H1 (cell line): ENCODE results near the gene DVL3. TPM values are rescaled to one million over a fixed set of nuclear protein-coding genes. Genes with fewer than 3 reads are reported as not detected.

Source experiments
- CTCF ChIA-PET: fragments of 300-600 bp; sonication (Branson Sonifier 250); formaldehyde crosslinking; loops from one replicate; lab custom pipeline; 2021; ENCODE audit not compliant: partially characterized antibody; lab: Charles Lee
- POLR2A ChIA-PET: fragments of 300-600 bp; sonication (Branson Sonifier 250); formaldehyde crosslinking; loops from one replicate; lab custom pipeline; 2021; ENCODE audit warnings: inconsistent platforms; ENCODE audit not compliant: partially characterized antibody; lab: Charles Lee
- DNase-seq, 2 experiments: peaks; one replicate each; pipeline versions ENCODE4 v3.0.0 to v3.0.0-alpha.2; 2010 to 2022; ENCODE audit warnings: low spot score in 2 of 2, low read depth in 1 of 2, mixed read lengths in 1 of 2
- FAIRE-seq: peaks from 2 replicates; lab custom pipeline; 2011; peaks lifted over from hg19 to GRCh38; lab: Jason Lieb, UNC
- H2AFZ ChIP-seq: 2 replicates; pipeline ENCODE4 v1.8.1; 2012; ENCODE audit warnings: low read length, inconsistent platforms
- H2AK5ac ChIP-seq: 2 replicates; pipeline ENCODE4 v1.6.1; 2013; ENCODE audit warnings: low read depth, low read length
- H2BK120ac ChIP-seq: replicated peaks from 2 replicates; pipeline ENCODE3; 2013; ENCODE audit warnings: low read depth, low read length, inconsistent platforms
- H2BK12ac ChIP-seq: 2 replicates; pipeline ENCODE4 v1.6.1; 2013; ENCODE audit warnings: low read depth, low read length
- H2BK15ac ChIP-seq: 2 replicates; pipeline ENCODE4 v1.6.1; 2013; ENCODE audit warnings: low read length
- H2BK20ac ChIP-seq: 2 replicates; pipeline ENCODE4 v1.6.1; 2013; ENCODE audit warnings: low read length
- H2BK5ac ChIP-seq: 2 replicates; pipeline ENCODE4 v1.6.1; 2013; ENCODE audit warnings: low read depth, low read length
- H3K14ac ChIP-seq: 2 replicates; pipeline ENCODE4 v1.6.1; 2013; ENCODE audit warnings: inconsistent platforms; ENCODE audit not compliant: insufficient read length
- H3K18ac ChIP-seq: 2 replicates; pipeline ENCODE4 v1.6.1; 2013; ENCODE audit warnings: low read length; ENCODE audit errors: extremely low read depth
- H3K23ac ChIP-seq: 2 replicates; pipeline ENCODE4 v1.6.1; 2013; ENCODE audit warnings: inconsistent platforms; ENCODE audit not compliant: insufficient read length
- H3K23me2 ChIP-seq: 2 replicates; pipeline ENCODE4 v1.6.1; 2013; ENCODE audit warnings: low read depth, low read length
- H3K27ac ChIP-seq: 2 replicates; pipeline ENCODE4 v1.6.1; 2011; ENCODE audit warnings: low read depth, low read length, inconsistent platforms
- H3K27me3 ChIP-seq, 4 experiments: replicated peaks in 1 of 4; 1 replicate in 1 of 4; 2 replicates in 3 of 4; pipeline versions ENCODE4 v1.6.1 to v1.8.1; 2011 to 2013; ENCODE audit warnings: low read length in 3 of 4, mild to moderate bottlenecking in 3 of 4, inconsistent platforms in 2 of 4, mixed read lengths in 2 of 4, moderate library complexity in 1 of 4; ENCODE audit not compliant: control insufficient read depth in 3 of 4, insufficient read depth in 3 of 4; ENCODE audit errors: extremely low read depth in 1 of 4
- H3K36me3 ChIP-seq, 4 experiments: 2 replicates each; pipeline versions ENCODE4 v1.6.1 to v1.8.1; 2011 to 2013; ENCODE audit warnings: mild to moderate bottlenecking in 4 of 4, low read length in 3 of 4, moderate library complexity in 2 of 4, control low read depth in 1 of 4, inconsistent platforms in 1 of 4; ENCODE audit not compliant: insufficient read depth in 4 of 4, control insufficient read depth in 2 of 4
- H3K4ac ChIP-seq: replicated peaks from 2 replicates; pipeline ENCODE3; 2013; ENCODE audit warnings: low read length, low read depth, mixed read lengths, inconsistent platforms; ENCODE audit not compliant: insufficient read length
- H3K4me1 ChIP-seq, 4 experiments: replicated peaks in 1 of 4; 1 replicate in 1 of 4; 2 replicates in 3 of 4; pipeline versions ENCODE4 v1.6.1 to v1.8.1; 2011 to 2013; ENCODE audit warnings: low read length in 3 of 4, inconsistent platforms in 2 of 4, mixed read lengths in 1 of 4; ENCODE audit not compliant: insufficient read depth in 4 of 4, control insufficient read depth in 3 of 4
- H3K4me2 ChIP-seq, 2 experiments: 2 replicates each; pipeline versions ENCODE4 v1.6.1 to v1.8.1; 2011 to 2013; ENCODE audit warnings: low read depth in 2 of 2, low read length in 2 of 2, control low read depth in 1 of 2, inconsistent platforms in 1 of 2, mild to moderate bottlenecking in 1 of 2; ENCODE audit not compliant: insufficient read depth in 1 of 2
- H3K4me3 ChIP-seq, 4 experiments: fragments of 200-600, 300-600 bp in 1 of 4; sonication (generic), shearing (Covaris generic), sonication (Bioruptor Twin) in 1 of 4; 2 replicates each; pipeline versions ENCODE4 v1.5.1 to v1.8.1; 2011 to 2016; ENCODE audit warnings: low read length in 4 of 4, low read depth in 3 of 4, control low read depth in 2 of 4, inconsistent platforms in 2 of 4, mild to moderate bottlenecking in 2 of 4, mixed read lengths in 1 of 4, moderate library complexity in 1 of 4; ENCODE audit not compliant: insufficient read depth in 2 of 4; ENCODE audit errors: extremely low read depth in 1 of 4
- H3K56ac ChIP-seq: replicated peaks from 2 replicates; pipeline ENCODE3; 2013; ENCODE audit warnings: low read depth, mild to moderate bottlenecking, mixed read lengths, low read length, inconsistent platforms; ENCODE audit not compliant: insufficient read length
- H3K79me1 ChIP-seq: 2 replicates; pipeline ENCODE4 v1.6.1; 2013; ENCODE audit warnings: low read depth, low read length, control low read depth
- H3K79me2 ChIP-seq, 2 experiments: 2 replicates each; pipeline versions ENCODE4 v1.6.1 to v1.8.1; 2012 to 2013; ENCODE audit warnings: low read length in 2 of 2, mild to moderate bottlenecking in 2 of 2, inconsistent platforms in 1 of 2; ENCODE audit not compliant: insufficient read depth in 2 of 2, control insufficient read depth in 1 of 2
- H3K9ac ChIP-seq, 4 experiments: replicated peaks in 1 of 4; 1 replicate in 1 of 4; 2 replicates in 3 of 4; pipeline versions ENCODE4 v1.6.1 to v1.8.1; 2011 to 2013; ENCODE audit warnings: low read depth in 3 of 4, low read length in 3 of 4, control low read depth in 2 of 4, mild to moderate bottlenecking in 2 of 4, moderate library complexity in 2 of 4, inconsistent platforms in 1 of 4; ENCODE audit errors: extremely low read depth in 1 of 4
- H3K9me3 ChIP-seq, 2 experiments: 2 replicates each; pipeline versions ENCODE4 v1.6.1 to v1.8.1; 2012 to 2013; ENCODE audit warnings: mild to moderate bottlenecking in 2 of 2, moderate library complexity in 2 of 2, control low read depth in 1 of 2, inconsistent platforms in 1 of 2, low read depth in 1 of 2, low read length in 1 of 2, mixed read lengths in 1 of 2; ENCODE audit not compliant: insufficient read depth in 2 of 2
- H4K20me1 ChIP-seq, 2 experiments: replicated peaks in 1 of 2; 2 replicates each; pipeline versions ENCODE3 to v1.8.1; 2011 to 2013; ENCODE audit warnings: inconsistent platforms in 2 of 2, low read length in 2 of 2, mild to moderate bottlenecking in 1 of 2; ENCODE audit not compliant: insufficient read depth in 2 of 2, control insufficient read depth in 1 of 2
- H4K5ac ChIP-seq: 2 replicates; pipeline ENCODE4 v1.6.1; 2013; ENCODE audit warnings: low read length, low read depth, mixed read lengths, inconsistent platforms; ENCODE audit not compliant: insufficient read length
- H4K8ac ChIP-seq: 2 replicates; pipeline ENCODE4 v1.8.0; 2013; ENCODE audit warnings: mild to moderate bottlenecking, moderate library complexity, low read length, inconsistent platforms; ENCODE audit not compliant: insufficient read depth; ENCODE audit errors: extremely low read depth
- H4K91ac ChIP-seq: replicated peaks from 2 replicates; pipeline ENCODE3; 2013; ENCODE audit warnings: low read length, mixed read lengths, inconsistent platforms; ENCODE audit not compliant: insufficient read length
- EGR1 ChIP-seq: IDR thresholded peaks from 2 replicates; pipeline ENCODE4 v1.6.1; 2011; ENCODE audit warnings: low read depth, low read length, borderline replicate concordance
- EZH2 ChIP-seq: fragments of 200-600 bp; sonication (generic); IDR thresholded peaks from 2 replicates; pipeline ENCODE4 v1.7.1; 2012; ENCODE audit warnings: low read depth, mild to moderate bottlenecking, moderate library complexity, low read length, inconsistent platforms; ENCODE audit not compliant: severe bottlenecking
- GTF2F1 ChIP-seq: IDR thresholded peaks from 2 replicates; pipeline ENCODE4 v1.6.1; 2012; ENCODE audit warnings: low read depth, low read length, improper control_type of control experiment, borderline replicate concordance
- POLR2AphosphoS5 ChIP-seq: IDR thresholded peaks from 2 replicates; pipeline ENCODE4 v1.6.1; 2011; ENCODE audit warnings: low read depth, low read length
- RFX5 ChIP-seq: IDR thresholded peaks from 2 replicates; pipeline ENCODE4 v1.6.1; 2011; ENCODE audit warnings: low read depth, low read length, improper control_type of control experiment, borderline replicate concordance
- RXRA ChIP-seq: IDR thresholded peaks from 2 replicates; pipeline ENCODE4 v1.6.1; 2011; ENCODE audit warnings: low read depth, mild to moderate bottlenecking, low read length, moderate library complexity; ENCODE audit not compliant: insufficient read depth
- SAP30 ChIP-seq: fragments of 300-600 bp; sonication (generic); IDR thresholded peaks from 2 replicates; pipeline ENCODE4 v1.7.1; 2012; ENCODE audit warnings: low read length, moderate library complexity, mild to moderate bottlenecking, inconsistent platforms; ENCODE audit not compliant: insufficient read depth, insufficient replicate concordance
- SUZ12 ChIP-seq: fragments of 200-600 bp; sonication (generic); IDR thresholded peaks from 2 replicates; pipeline ENCODE4 v1.6.1; 2012; ENCODE audit warnings: mild to moderate bottlenecking, inconsistent platforms, low read length, moderate library complexity, mixed read lengths
- TBP ChIP-seq: IDR thresholded peaks from 2 replicates; pipeline ENCODE4 v1.6.1; 2011; ENCODE audit warnings: low read depth, low read length, improper control_type of control experiment
- ZNF274 ChIP-seq: IDR thresholded peaks from 2 replicates; pipeline ENCODE4 v1.7.0; 2012; ENCODE audit warnings: low read length, borderline replicate concordance; ENCODE audit errors: extremely low read depth
- WGBS, 2 experiments: shearing (Covaris generic) in 1 of 2; methylation state at CpG; one replicate each; pipeline versions ENCODE4 v1.1.6 to v1.1.7; 2013 to 2015; ENCODE audit warnings: low lambda C conversion rate in 2 of 2, mixed read lengths in 2 of 2, inconsistent platforms in 1 of 2, low coverage in 1 of 2, missing lambda C conversion rate in 1 of 2; ENCODE audit not compliant: insufficient replicate concordance in 2 of 2, insufficient coverage in 1 of 2, insufficient read length in 1 of 2; ENCODE audit errors: extremely low coverage in 1 of 2, missing lambda C conversion rate in 1 of 2; 5-methylcytosine and 5-hydroxymethylcytosine counted together
- polyA plus RNA-seq, 7 experiments: library from polyadenylated mRNA; depleted of rRNA in 3 of 7; stranded (reverse) in 5 of 7; unstranded in 2 of 7; fragments of >200 nt in 5 of 7; fragments of 200-250 nt in 2 of 7; gene quantifications; 1 replicate in 5 of 7; 2 replicates in 1 of 7; 4 replicates in 1 of 7; pipeline versions ENCODE4 v1.2.1 to v1.2.3, GENCODE V29; 2011 to 2013; ENCODE audit warnings: missing spikeins in 2 of 7, mixed read lengths in 2 of 7
- total RNA-seq: library from RNA; stranded (reverse); fragmentation: NEBNext Ultra II Directional; extraction: Animal tissue kit (Norgen Biotek cat#: 25700); gene quantifications from 2 replicates; pipeline ENCODE4 v1.2.1, GENCODE V29; 2021
- TF ChIP-seq, protein P1 (sequence below): IDR thresholded peaks from 2 replicates; pipeline ENCODE4 v1.6.1; 2011; ENCODE audit warnings: low read length, improper control_type of control experiment

Gene DVL3
- total and polyA plus RNA-seq, 2 of the 8 experiments (the other 6 are each of a cell fraction or from before 2014, with no cell fraction given), result 38.5 to 66.6 TPM

DNA sequence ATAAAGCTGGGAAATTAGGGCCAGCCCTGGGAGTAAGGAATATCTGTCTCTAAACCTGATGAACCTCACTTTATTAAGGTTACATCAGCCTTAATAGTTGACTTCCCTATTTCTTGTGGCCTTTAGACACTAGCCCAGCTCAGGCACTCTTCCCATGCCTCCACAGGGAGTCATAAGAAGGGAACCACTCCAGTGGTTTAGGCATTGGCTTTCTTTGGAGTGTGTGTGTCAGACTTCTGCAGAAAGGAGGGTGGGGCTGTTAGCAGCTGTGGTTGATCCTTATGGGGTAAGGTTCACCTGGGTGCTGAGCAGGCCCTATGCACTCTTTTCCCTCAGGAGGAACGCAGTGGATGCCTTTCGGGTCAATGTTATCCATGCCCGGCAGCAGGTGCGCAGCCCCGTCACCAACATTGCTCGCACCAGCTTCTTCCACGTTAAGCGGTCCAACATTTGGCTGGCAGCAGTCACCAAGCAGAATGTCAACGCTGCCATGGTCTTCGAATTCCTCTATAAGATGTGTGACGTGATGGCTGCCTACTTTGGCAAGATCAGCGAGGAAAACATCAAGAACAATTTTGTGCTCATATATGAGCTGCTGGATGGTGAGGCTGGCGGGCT, 23.5 kb downstream of the DVL3 start:
- peak overlapping the region; percentile 93; the same call in 1 of the 2 replicates for H2BK5ac ChIP-seq
- DNase-seq (no peak), FAIRE-seq (no peak)
- H4K91ac ChIP-seq, result no peak overlapping the region
- peak overlapping the region; percentile 64 for H4K8ac ChIP-seq
- ChIA-PET CTCF (interaction anchor here (0.7 to 4.7 kb wide), 7 partner anchors 8 to 283 kb away, joined by 3 to 22 read pairs (median 10); partner anchors contain the start of gene ABCF3), POLR2A (interaction anchor here (1.2 kb wide), 1 partner anchor 11 kb away, joined by 3 read pairs; no protein-coding TSS in a partner anchor)
- H3K9me3 ChIP-seq, result no peaks in the 10 kb centered on the region
- H2BK15ac ChIP-seq, result no peak overlapping the region
- no peak overlapping the region for H2BK120ac ChIP-seq
- no peak overlapping the region for H2AFZ ChIP-seq
- H3K56ac ChIP-seq, result no peak overlapping the region
- WGBS, 2 experiments, result 97% methylated on average over 13 of the region's 13 CpGs; no CpG with 5 or more reads in 1 of the 2 experiments
- no peak overlapping the region; the same call in 1 of the 2 replicates for H2BK12ac ChIP-seq
- H3K27me3 ChIP-seq, result no peaks in the 10 kb centered on the region
- H3K4me1 ChIP-seq, result peaks cover 0 to 23% (median 15%) of the 10 kb centered on the region in 4 experiments; a peak in 6 of 7 replicates
- no peak overlapping the region for H2AK5ac ChIP-seq
- no peak overlapping the region for H3K23ac ChIP-seq
- no peak overlapping the region for H4K5ac ChIP-seq
- H3K79me1 ChIP-seq, result peaks cover 13% of the 10 kb centered on the region
- no peak overlapping the region for H3K9ac ChIP-seq
- no peak overlapping the region for H3K14ac ChIP-seq
- no peak overlapping the region for H3K4ac ChIP-seq
- H3K4me2 ChIP-seq, result no peak overlapping the region
- no peak overlapping the region for H3K18ac ChIP-seq
- peaks cover 0 to 19% of the 10 kb centered on the region in 2 experiments for H4K20me1 ChIP-seq
- peaks cover 53 to 67% (median 60%) of the 10 kb centered on the region in 4 experiments for H3K36me3 ChIP-seq
- H3K23me2 ChIP-seq, result peaks cover 8% of the 10 kb centered on the region
- H3K4me3 ChIP-seq, result no peak overlapping the region
- no peak overlapping the region for H3K27ac ChIP-seq
- no peak overlapping the region for H2BK20ac ChIP-seq
- H3K79me2 ChIP-seq, result peaks cover 0 to 37% of the 10 kb centered on the region in 2 experiments; a peak in 2 of 4 replicates
- no peak for TF ChIP-seq EGR1
- no peak for TF ChIP-seq POLR2AphosphoS5
- TF ChIP-seq GTF2F1, result no peak
- TF ChIP-seq SUZ12, result no peak
- TF ChIP-seq RXRA, result no peak
- TF ChIP-seq ZNF274, result no peak
- TF ChIP-seq RFX5, result no peak
- TF ChIP-seq, protein P1, sequence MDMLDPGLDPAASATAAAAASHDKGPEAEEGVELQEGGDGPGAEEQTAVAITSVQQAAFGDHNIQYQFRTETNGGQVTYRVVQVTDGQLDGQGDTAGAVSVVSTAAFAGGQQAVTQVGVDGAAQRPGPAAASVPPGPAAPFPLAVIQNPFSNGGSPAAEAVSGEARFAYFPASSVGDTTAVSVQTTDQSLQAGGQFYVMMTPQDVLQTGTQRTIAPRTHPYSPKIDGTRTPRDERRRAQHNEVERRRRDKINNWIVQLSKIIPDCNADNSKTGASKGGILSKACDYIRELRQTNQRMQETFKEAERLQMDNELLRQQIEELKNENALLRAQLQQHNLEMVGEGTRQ, result no peak
- no peak for TF ChIP-seq SAP30
- TF ChIP-seq EZH2, result no peak
- TF ChIP-seq TBP, result no peak
